Measurements from ENCODE around the gene KCNIP1. TPM values are rescaled to one million over a fixed set of nuclear protein-coding genes. Genes with fewer than 3 reads are reported as not detected.

KCNIP1 gene
- polyA plus RNA-seq (ENCODE audit: insufficient read length in 12 of 12) = 1 to 10 TPM in 10 of 12 donors, not detected in 2; 2.4 to 6.0 (median 3.4) TPM
- long read RNA-seq, donor 1 = 0 reads
- long read RNA-seq, donor 2 = 0 reads
- long read RNA-seq, donor 3 = 0 reads
- long read RNA-seq, donor 4 = 0 reads
- long read RNA-seq, donor 5 = 0 reads
- long read RNA-seq, donor 6 = 0 reads
- long read RNA-seq, donor 7 = 0 reads
- long read RNA-seq, donor 8 = 0 reads
- long read RNA-seq, donor 9 = 0 reads
- long read RNA-seq, donor 10 = 0 reads
- long read RNA-seq, donor 11 = 0 reads

DNA sequence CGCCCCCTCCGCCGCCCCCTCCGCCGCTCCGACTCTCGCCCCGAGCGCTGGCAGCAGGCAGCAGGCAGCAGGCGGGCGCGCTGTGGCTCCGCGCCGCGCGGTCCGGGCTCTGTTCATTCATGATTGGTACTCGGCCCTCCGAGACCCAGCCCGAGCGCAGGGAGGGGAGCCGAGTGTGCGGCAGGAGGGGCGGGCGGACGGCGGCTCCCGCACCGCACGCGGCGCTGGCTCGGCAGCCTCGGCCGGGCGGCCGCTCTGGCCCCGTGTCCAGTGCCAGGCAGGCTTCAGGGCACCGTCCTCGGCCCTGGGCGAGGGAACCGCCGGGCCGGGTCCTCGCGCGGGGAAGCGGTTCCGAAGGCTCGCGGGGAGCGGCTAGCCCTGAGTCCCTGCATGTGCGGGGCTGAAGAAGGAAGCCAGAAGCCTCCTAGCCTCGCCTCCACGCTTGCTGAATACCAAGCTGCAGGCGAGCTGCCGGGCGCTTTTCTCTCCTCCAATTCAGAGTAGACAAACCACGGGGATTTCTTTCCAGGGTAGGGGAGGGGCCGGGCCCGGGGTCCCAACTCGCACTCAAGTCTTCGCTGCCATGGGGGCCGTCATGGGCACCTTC lies at the start of gene KCNIP1:
Gene KCNIP1 (plus strand): TSS at position 31 of the 607 bp plus-strand sequence.
- no peak for DNase-seq

DNA sequence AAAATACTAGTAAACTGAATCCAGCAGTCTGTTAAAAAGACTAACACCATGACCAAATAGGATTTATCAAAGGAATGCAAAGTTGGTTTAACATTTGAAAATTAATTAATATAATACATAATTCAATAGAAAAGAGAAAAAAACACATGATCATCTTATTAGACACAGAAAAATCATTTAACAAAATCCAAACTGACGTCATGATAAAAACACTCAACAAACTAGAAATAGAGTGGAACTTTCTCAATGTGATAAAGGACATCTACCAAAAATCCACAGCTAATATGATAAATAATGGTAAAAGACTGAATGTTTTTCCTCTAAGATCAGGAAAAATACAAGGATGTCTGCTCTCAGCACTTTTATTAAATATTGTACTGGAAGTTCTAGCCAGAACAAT lies 40.4 kb upstream of the KCNIP1 start:
- DNase-seq = no peak

DNA sequence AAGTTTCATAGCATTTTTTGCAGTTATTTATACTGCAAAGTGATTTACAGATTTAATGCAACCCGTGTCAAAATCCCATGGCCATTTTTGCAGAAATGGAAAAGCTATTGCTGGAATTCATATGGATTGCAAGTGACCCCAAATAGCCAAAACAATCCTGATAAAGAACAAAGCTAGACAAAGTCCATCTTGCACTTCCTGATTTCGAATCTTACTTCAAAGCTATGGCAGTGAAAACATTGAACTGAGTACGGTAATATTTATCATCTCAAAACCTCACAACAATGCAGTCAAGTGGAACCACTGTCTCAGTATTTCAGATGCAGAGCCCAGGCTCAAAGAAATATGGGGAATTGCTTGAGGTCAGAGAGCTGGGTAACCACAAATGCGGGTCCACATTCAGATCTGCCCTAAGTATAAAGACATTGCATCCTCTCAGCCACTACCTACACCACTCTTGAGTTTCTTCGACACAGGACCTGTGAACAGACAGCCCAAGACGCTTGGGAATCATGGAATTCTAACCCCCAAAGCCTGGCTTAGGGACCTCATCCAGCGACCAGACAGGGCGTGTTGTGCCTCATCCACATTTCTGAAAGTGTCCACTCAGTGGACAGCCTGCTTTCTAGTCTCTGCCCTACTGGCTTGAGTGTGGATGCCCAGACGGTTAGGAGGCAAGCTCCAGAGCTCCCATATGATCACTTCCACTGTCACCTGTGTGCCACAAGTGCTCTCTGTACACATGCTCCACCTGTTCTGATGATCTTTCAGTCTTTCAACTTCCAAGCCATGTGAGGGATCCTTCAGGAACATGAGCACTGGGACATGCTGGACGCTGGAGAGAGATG lies 39.3 kb upstream of the KCNIP1 start:
- DNase-seq = no peak

DNA sequence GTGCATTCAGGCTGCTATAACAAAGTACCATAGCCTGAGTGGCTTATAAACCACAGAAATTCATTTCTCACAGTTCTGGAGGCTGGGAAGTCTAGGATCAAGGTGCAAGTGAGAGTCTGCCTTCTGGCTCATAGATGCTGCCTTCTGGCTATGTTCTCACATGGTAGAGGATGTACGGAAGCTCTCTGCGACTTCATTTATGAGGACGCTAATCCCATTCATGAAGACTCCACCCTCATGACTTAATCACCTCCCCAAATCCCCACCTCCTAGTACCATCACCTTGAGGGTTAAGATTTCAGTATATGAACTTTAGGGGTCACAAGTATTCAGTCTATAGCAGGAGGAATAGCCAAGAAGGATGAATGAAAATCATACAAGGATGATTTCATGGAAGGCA lies 37.3 kb upstream of the KCNIP1 start:
- no peak for DNase-seq

DNA sequence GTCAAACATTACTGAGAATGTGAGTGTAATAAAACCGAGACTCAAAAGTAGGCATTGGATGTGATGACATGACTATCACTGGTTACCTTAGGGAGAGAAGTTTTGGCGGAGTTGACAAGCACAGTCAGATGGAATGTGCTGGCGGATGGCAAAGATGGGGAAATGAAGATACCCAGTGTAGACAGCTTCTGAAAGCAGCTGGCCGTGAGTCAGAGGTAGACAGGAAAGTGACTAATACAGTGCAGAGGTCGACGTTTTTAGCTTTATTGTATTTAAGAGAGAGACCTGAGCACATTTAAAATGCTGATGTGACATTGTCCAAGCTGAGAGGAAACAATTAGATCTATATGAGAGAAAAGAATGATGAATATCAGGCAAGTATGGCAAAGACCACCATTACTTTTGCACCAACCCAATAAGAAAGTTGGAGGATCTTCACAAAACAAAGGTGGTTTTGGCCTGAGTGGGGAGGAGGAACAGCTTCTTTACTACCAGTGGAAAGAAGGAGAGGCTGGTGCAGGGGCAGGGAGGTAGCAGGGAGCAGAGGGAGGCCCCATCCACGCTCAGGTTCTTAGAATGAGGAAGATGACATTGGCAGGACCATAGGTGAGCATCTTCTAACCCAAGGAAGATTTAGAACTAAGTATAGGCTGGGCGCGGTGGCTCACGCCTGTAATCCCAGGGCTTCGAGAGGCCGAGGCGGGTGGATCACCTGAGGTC lies 36.7 kb upstream of the KCNIP1 start:
- DNase-seq = no peak

DNA sequence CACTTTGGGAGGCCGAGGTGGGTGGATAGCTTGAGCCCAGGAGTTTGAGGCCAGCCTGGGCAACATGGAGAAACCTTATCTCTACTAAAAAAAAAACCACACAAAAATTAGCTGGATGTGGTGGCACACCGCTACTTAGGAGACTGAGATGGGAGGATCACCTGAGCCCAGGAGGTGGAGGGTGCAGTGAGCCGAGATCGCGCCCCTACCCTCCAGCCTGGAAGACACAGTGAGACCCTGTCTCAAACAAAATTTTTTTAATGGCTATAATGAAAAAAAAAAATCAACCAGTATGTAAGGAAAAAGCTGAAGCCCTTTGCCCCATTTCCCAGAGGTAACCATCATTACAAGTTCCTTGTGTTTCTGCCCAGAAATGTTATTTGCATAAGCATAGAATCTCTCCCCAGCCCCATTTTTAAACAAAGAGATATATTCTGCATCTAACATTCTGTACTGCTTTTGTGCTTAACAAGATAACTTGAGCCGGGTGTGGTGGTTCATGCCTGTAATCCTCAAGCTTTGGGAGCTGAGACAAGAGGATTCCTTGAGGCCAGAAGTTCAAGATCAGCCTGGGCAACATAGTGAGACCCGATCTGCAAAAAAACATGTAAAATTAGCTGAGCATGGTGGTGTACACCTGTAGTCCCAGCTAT lies 35.1 kb upstream of the KCNIP1 start:
- DNase-seq = no peak

DNA sequence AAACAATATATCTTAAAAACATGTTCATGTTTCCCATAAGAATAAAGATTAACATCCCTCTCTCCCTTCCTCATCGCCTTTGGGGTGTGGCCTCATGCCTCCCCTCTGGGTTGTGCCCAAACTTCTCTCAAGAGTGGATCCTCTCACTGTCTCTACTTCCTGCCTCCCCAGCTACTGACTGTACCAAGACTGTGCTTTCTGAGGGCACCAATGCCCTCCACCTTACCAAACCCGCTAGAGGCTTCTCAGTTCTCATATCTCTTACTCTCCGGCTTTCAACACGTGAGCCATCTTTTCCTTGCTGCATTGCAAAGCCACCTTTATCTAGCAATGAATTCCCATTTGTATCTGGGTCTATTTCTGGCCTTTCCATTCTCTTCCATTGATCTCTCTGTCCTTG lies 34.4 kb upstream of the KCNIP1 start:
- DNase-seq = no peak

DNA sequence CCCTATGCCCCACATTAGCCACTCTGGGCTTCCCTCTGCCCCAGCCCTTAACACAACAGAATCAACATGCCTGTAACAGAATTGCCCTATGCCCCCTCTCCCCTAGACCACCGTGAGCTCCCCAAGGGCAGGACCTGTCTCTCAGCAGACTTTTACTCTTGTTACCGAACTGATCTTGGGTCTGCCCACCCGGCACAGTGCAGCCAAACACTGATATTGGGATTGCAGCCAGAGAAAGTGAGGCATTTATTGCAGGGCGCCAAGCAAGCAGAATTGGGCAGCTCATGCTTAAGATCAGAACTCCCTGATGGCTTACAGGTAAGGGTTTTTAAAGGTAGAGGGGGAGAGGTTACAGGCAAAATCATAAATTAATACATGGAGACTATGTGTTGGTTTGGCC lies 33.5 kb upstream of the KCNIP1 start:
- no peak for DNase-seq

DNA sequence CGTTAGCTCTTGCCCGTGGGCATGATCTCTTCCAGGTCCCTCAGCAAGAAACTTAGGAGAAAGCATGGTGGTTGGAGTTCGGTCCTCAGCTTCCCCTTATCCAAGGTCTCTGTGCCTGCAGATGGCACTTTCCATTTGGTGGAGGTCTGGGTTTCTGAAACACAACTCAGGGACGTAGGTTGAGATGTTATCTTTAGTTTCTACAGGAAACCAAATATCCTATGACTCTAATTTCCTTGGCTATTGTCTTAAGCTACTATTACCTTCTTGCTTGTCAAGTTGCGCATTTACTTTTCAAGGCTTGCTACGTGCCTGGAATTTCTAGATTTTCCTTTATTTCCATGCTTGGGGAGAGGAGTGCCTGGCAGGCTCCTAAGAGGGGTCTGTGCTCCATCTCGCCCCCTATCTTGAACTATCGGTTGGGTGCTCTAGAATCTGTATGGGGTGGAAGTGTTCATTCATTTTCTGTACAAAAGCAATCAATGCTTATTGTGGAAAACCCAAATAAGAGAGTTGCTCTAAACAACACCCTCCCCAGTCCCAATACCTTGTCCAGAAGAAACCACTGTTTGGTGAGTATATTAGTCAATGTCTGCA lies 32.9 kb upstream of the KCNIP1 start:
- DNase-seq = no peak

DNA sequence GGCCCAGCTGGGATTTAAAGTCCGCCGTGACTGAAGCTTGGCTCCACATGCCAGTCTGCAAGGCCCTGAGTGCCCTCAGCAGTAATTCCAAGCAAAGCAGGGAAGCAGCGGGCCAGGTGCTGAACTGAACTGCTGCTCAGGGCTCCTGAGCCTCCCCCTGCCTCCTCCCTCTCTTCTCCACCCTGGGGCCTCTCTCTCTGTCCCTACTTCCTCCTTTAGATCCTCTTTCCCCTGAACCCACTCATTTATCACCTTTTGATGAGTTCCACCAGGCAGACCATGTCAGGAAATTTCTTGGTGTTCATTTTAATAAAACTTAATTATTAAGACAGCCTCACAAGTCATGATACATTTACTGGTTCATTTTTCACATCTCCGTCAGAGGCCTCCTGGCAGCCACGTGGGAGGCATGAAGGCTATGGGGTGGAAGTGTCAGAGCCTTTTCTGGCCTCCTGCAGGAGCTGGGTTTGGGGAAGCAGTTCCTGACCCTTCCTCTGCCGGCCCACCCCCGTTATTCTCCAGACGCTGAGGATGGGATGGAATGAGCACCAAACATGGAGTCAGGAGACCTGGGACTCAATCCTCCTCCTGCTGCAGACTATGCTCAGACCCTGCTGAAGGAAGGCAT lies 32.2 kb upstream of the KCNIP1 start:
- no peak for DNase-seq

DNA sequence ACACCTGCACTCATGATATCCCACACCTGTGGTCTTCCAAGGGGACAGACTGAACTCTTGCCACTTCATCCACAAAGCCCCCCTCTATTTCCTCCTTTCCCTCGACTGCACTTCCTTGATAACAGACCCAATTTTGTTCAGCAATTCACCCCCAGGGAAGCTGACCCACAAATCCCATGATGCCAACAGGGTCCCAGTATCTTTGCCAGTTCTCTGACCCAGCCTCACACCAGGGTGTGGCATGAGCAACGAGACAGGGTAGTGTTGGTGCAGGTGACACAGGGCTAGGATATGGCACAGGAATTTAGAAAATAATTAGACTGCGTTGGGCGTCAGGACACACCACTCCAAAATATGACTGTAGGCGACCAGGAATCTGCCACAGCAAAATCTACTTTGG lies 30.2 kb upstream of the KCNIP1 start:
- no peak for DNase-seq

DNA sequence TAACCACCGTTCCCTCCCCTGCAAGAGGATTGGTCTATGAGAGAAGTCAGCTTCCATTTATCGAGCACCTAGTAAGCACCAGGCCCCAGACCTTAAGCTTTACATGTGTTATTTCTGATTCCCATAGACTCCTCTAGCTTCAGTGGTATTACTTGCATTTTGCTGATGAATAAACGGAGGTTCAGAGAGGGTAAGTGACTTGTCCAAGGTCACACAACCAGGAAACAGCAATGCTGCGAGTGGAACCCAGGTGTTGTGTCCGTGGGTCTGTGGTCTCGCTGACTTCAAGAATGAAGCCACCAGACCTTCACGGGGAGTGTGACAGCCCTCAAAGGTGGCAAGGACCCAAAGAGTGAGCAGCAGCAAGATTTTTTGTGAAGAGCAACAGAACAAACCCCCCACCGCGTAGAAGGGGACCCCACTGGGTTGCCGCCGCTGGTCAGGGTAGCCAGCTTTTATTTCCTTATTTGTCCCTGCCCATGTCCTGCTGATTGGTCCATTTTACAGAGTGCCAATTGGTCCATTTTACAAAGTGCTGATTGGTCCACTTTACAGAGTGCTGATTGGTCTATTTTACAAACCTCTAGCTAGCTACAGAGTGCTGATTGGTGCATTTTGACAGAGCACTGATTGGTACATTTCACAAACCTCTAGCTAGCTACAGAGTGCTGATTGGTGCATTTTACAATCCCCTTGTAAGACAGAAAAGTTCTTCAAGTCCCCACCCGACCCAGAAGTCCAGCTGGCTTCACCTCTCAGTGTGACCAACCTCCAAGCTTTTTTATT lies 29.1 kb upstream of the KCNIP1 start:
- DNase-seq = no peak

DNA sequence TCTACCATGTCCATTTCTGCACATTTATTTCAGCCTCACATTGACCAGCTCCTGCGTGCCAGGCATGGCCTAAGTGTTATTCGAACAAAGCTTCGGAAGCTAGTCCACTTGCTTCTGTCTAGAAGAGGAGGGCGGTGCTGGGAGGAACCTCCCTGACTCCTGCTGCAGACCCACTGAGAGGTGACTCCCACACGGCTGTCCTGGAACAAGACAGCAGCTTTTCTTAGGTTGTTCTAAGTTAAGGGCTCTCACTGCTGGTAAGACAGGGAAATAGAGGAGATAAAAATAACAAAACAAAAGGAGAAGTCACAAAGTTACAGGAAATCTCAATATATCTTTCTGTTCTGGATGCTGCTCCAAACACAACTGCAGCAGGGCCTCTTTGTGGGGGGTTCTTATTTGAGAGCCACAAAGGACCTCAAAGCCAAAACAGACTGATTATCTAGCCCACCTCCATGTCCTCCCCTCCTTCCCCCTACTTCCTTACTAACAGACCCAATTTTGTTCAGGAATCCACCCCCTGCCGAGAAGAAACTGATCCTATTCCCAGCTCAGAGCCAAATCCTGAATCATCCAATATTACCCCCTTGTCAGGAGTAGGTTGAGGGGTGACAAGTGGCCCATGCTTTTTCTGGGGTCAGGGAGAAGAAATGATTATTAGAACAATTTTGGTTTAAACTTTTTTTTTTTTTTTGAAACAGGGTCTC lies 28.4 kb upstream of the KCNIP1 start:
- DNase-seq = no peak

DNA sequence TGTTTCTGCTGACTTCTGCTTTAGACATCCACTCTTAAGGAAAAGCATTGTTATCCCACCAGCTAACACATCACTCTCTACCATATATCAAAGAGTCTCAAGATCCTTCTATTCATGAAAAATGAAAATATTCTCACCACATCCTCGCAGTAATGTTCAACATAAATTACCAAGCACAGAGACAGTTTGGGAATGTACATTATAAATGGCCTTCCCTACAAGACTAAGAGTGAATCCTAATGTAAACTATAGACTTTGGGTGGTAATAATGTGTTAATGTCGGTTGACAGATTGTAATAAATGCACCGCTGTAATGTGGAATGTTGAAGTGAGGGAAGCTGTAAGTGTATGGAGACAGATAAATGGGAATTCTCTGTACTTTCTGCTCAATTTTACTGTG lies 27.1 kb upstream of the KCNIP1 start:
- DNase-seq = no peak

DNA sequence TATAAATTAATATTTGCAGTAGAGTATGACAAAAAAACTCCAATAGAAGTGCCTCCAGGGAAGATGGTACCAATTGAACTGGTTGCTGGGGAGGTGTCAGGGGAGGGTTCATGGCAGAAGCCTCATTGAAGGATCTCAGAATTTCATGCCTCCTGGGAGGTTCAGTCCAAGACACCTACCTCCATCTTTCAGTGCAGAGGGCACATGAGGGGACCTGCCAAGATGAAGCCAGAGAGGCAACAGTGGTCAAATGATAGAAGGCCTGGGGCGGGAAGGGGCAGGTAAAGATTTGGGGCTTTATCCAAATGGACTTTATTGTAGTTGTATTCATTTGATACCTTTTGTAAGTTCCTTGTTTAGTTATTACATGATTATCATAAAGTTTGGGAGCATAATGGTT lies 25.9 kb upstream of the KCNIP1 start:
- no peak for DNase-seq

DNA sequence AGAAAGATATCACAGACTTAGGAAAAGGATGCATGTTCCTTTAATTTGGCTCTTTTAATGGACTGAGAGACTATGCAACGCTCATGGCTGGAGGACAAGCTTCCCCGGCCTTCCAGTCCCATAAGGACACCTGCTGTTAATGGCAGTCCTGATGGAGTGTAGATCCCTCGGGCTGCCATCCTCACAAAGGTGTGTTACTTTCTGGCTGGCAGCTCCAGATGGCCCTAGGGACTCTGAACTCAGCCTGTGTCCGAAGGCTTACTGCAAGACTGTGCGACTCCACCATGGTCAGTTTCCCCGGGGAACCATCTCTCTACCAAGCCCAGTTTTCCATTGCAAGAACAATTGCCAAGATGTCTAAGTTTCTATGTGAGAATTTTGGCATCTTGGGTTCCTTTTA lies 25.5 kb upstream of the KCNIP1 start:
- DNase-seq = no peak

DNA sequence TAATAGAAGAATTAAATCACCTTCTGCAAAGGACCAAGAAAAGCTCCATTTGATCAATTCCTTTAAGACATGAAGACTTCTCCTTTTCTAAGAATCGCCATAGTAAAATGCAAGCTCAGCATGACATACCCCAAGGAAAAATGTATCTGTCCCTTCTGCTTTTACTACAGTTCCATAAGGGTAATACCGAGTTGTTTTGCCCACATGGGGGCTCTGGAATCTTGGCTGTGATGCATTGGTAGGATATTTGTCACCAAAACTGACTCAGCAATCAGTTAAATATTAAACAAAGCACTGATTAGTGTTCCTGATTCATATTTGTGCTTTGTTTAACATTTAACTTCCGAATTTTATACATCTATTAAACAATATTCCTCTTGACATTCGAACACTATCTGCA lies 24.3 kb upstream of the KCNIP1 start:
- no peak for DNase-seq

DNA sequence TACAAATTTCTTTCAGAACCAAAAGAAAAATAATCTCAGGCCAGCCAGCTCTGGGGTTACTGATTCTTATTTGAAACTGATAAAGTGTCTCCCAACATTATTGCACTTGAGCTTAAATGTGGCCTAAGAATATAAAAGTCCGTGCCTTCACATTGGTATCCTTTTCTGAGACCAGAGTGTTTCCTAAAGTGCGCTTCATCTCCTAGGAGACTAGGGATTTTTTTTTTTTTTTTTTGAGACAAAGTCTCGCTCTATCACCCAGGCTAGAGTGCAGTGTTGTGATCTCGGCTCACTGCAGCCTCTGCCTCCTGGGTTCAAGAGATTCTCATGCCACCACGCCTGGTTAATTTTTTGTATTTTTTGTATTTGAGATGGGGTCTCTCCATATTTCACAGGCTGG lies 23.6 kb upstream of the KCNIP1 start:
- DNase-seq = no peak

DNA sequence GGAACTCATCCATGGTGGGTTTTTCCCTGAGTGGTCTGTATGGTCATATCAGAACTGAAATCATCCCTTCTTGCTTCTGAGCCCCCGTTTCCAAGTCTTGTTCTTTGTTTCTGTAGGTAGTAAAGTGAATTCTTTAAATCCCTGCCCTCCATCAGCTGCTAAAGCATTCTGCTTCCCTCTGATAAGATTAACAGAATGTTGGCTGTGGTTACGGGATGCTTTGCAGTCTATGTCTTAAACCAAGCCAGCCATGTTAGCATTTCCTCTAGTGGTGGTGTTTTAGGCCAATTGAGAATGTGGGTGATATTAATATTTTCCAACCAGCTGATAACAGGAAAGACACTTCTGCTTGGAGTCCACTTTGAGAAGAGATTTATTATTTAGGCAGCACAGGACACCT lies 22.0 kb upstream of the KCNIP1 start:
- no peak for DNase-seq

All from muscle of arm (tissue), 14 donors.